Pulmonary artery endothelial cell (primary cell): Measurements from ENCODE around the gene BRDT. TPM values are rescaled to one million over a fixed set of nuclear protein-coding genes. Genes with fewer than 3 reads are reported as not detected.
"Not testable (repeated sequence)": the region's sequence is repeated elsewhere in the genome, so short reads cannot be mapped to it uniquely, and the experiment has no call there.

Experiments used
- DNase-seq: peaks from one replicate; pipeline ENCODE4 v3.0.0-alpha.2; 2011; ENCODE audit warnings: low read depth, low spot score
- total RNA-seq: library from RNA; depleted of rRNA; stranded (reverse); fragments of >200 nt; gene quantifications from 2 replicates; pipeline ENCODE4 v1.2.3, GENCODE V29; 2014

Gene BRDT
- total RNA-seq, 1 donor from 2014 or later = not detected

- no peak for DNase-seq
Measured at GRCh38 chr1:91981996-91982609, 32.9 kb downstream of the BRDT start.

- no peak for DNase-seq
Measured at GRCh38 chr1:91993256-91993655, 44.1 kb downstream of the BRDT start.

GRCh38 chr1:91997607-91998195 is 48.5 kb downstream of the BRDT start:
- peak; percentile 7 for DNase-seq

- DNase-seq = no peak
Measured at GRCh38 chr1:92004129-92004528, 54.9 kb downstream of the BRDT start.

GRCh38 chr1:92013923-92014322 is 64.7 kb downstream of the BRDT start:
- DNase-seq = no peak

GRCh38 chr1:92016720-92017316 is 67.6 kb downstream of the BRDT start:
- no peak for DNase-seq

GRCh38 chr1:92017656-92018055 is 68.5 kb downstream of the BRDT start:
- no peak for DNase-seq

GRCh38 chr1:92026042-92026441 is 76.8 kb downstream of the BRDT start:
- not testable (repeated sequence) for DNase-seq

- no peak for DNase-seq
Measured at GRCh38 chr1:92026806-92027205, 77.6 kb downstream of the BRDT start.

GRCh38 chr1:92029241-92029922 is 80.2 kb downstream of the BRDT start:
- no peak for DNase-seq

- DNase-seq = peak; percentile 24
Measured at GRCh38 chr1:92030656-92031107, 81.5 kb downstream of the BRDT start.

GRCh38 chr1:92031281-92032110 is 82.3 kb downstream of the BRDT start:
- DNase-seq = no peak

- DNase-seq = no peak
Measured at GRCh38 chr1:92037400-92037799, 88.2 kb downstream of the BRDT start.

GRCh38 chr1:92038695-92039346 is 89.6 kb downstream of the BRDT start:
- DNase-seq = no peak

GRCh38 chr1:92040971-92041370 is 91.8 kb downstream of the BRDT start:
- no peak for DNase-seq

GRCh38 chr1:92043621-92044020 is 94.4 kb downstream of the BRDT start:
- no peak for DNase-seq

GRCh38 chr1:92045766-92046495 is 96.7 kb downstream of the BRDT start:
- DNase-seq = no peak

GRCh38 chr1:92051948-92052347 is 102.7 kb downstream of the BRDT start:
- no peak for DNase-seq
